Measurements from ENCODE around the gene SLFN12.
A peak's percentile ranks its signal among the peaks of the same experiment; 100 is the strongest.

Gene SLFN12

GRCh38 chr17:35373984-35374765 is 58.1 kb downstream of the SLFN12 start (continued):
- TF ChIP-seq ZFP69B (tag by site-specific recombination; IDR thresholded peaks at IDR 0.05) (no peak; the same call in 1 of the 2 replicates), ZNF311 (tag by site-specific recombination; IDR thresholded peaks at IDR 0.05; ENCODE audit: borderline replicate concordance) (no peak), ZNF26 (tag by site-specific recombination; IDR thresholded peaks at IDR 0.05) (no peak), PRDM2 (tag by site-specific recombination; IDR thresholded peaks at IDR 0.05; ENCODE audit: borderline replicate concordance) (no peak), ZBTB8A (tag by site-specific recombination; IDR thresholded peaks at IDR 0.05) (peak; percentile 48; the same call in 1 of the 2 replicates), ZNF629 (tag by site-specific recombination; IDR thresholded peaks at IDR 0.05) (peak; percentile 71; the same call in 1 of the 2 replicates), ZNF621 (tag by site-specific recombination; IDR thresholded peaks at IDR 0.05) (no peak), ZNF658 (tag by site-specific recombination; IDR thresholded peaks at IDR 0.05) (no peak), MYNN (tag by site-specific recombination; IDR thresholded peaks at IDR 0.05; ENCODE audit: borderline replicate concordance) (no peak), ZXDB (tag by site-specific recombination; IDR thresholded peaks at IDR 0.05) (0 out of 2 replicates have a peak, but pooled peaks have one; percentile 4), ZNF707 (tag by site-specific recombination; IDR thresholded peaks at IDR 0.05) (no peak), ZFP41 (tag by site-specific recombination; IDR thresholded peaks at IDR 0.05; ENCODE audit: borderline replicate concordance) (no peak), ZNF473 (tag by site-specific recombination; IDR thresholded peaks at IDR 0.05) (no peak), ZNF274 (IDR thresholded peaks at IDR 0.05; ENCODE audit: low read length) (no peak), ZNF274 (tag by site-specific recombination; IDR thresholded peaks at IDR 0.05; ENCODE audit: borderline replicate concordance) (no peak), ZNF423 (tag by site-specific recombination; IDR thresholded peaks at IDR 0.05) (peak; percentile 74; the same call in 1 of the 2 replicates), ZSCAN16 (tag by site-specific recombination; IDR thresholded peaks at IDR 0.05) (no peak), ZNF16 (tag by site-specific recombination; IDR thresholded peaks at IDR 0.05; ENCODE audit: low read depth) (no peak), ZNF600 (tag by site-specific recombination; IDR thresholded peaks at IDR 0.05) (peak; percentile 73), GLIS1 (tag by site-specific recombination; IDR thresholded peaks at IDR 0.05) (no peak), ZNF366 (tag by site-specific recombination; conservative IDR thresholded peaks at IDR 0.05) (peak; percentile 93), ZNF350 (tag by site-specific recombination; IDR thresholded peaks at IDR 0.05) (no peak), ZBTB48 (tag by site-specific recombination; IDR thresholded peaks at IDR 0.05) (peak; percentile 2; the same call in 1 of the 2 replicates), IKZF3 (tag by site-specific recombination; IDR thresholded peaks at IDR 0.05) (0 out of 2 replicates have a peak, but pooled peaks have one; percentile 4)
- TF ChIP-seq, protein P1, sequence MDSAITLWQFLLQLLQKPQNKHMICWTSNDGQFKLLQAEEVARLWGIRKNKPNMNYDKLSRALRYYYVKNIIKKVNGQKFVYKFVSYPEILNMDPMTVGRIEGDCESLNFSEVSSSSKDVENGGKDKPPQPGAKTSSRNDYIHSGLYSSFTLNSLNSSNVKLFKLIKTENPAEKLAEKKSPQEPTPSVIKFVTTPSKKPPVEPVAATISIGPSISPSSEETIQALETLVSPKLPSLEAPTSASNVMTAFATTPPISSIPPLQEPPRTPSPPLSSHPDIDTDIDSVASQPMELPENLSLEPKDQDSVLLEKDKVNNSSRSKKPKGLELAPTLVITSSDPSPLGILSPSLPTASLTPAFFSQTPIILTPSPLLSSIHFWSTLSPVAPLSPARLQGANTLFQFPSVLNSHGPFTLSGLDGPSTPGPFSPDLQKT (IDR thresholded peaks at IDR 0.05; ENCODE audit: borderline replicate concordance, low read depth, low read length): no peak
- TF ChIP-seq, protein P2, sequence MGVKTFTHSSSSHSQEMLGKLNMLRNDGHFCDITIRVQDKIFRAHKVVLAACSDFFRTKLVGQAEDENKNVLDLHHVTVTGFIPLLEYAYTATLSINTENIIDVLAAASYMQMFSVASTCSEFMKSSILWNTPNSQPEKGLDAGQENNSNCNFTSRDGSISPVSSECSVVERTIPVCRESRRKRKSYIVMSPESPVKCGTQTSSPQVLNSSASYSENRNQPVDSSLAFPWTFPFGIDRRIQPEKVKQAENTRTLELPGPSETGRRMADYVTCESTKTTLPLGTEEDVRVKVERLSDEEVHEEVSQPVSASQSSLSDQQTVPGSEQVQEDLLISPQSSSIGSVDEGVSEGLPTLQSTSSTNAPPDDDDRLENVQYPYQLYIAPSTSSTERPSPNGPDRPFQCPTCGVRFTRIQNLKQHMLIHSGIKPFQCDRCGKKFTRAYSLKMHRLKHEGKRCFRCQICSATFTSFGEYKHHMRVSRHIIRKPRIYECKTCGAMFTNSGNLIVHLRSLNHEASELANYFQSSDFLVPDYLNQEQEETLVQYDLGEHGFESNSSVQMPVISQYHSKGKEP (tag by site-specific recombination; IDR thresholded peaks at IDR 0.05): no peak
- TF ChIP-seq, protein P3, sequence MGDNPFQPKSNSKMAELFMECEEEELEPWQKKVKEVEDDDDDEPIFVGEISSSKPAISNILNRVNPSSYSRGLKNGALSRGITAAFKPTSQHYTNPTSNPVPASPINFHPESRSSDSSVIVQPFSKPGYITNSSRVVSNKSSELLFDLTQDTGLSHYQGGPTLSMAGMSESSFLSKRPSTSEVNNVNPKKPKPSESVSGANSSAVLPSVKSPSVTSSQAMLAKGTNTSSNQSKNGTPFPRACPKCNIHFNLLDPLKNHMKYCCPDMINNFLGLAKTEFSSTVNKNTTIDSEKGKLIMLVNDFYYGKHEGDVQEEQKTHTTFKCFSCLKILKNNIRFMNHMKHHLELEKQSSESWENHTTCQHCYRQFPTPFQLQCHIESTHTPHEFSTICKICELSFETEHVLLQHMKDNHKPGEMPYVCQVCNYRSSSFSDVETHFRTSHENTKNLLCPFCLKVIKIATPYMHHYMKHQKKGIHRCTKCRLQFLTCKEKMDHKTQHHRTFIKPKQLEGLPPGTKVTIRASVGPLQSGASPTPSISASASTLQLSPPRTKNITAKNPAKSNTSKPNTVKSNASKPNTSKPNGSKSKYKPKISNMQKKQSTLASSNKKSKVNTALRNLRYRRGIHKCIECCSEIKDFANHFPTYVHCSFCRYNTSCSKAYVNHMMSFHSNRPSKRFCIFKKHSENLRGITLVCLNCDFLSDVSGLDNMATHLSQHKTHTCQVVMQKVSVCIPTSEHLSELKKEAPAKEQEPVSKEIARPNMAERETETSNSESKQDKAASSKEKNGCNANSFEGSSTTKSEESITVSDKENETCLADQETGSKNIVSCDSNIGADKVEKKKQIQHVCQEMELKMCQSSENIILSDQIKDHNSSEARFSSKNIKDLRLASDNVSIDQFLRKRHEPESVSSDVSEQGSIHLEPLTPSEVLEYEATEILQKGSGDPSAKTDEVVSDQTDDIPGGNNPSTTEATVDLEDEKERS (tag by site-specific recombination; IDR thresholded peaks at IDR 0.05): no peak
